Esophagus squamous epithelium (tissue), 5 donors: Measurements from ENCODE around the gene JHY. TPM values are rescaled to one million over a fixed set of nuclear protein-coding genes. Genes with fewer than 3 reads are reported as not detected.

Experiments used
- DNase-seq: peaks from one replicate; lab custom pipeline; 2025; lab: John Stamatoyannopoulos, UW
- H3K27ac ChIP-seq, 4 donors: fragments of 200-600 bp; sonication (generic); one replicate each; pipeline ENCODE4 v1.5.1; 2016 to 2019; ENCODE audit warnings: mild to moderate bottlenecking in 1 of 4
- H3K27me3 ChIP-seq, 4 donors: fragments of 200-600 bp; sonication (generic); 1 replicate in 3 of 4; 2 replicates in 1 of 4; pipeline versions ENCODE4 v1.5.1 to v1.6.0; 2017 to 2021; ENCODE audit warnings: antibody characterized with exemption in 1 of 4
- H3K36me3 ChIP-seq, 3 donors: fragments of 200-600 bp; sonication (generic); one replicate each; pipeline ENCODE4 v1.5.1; 2016 to 2019
- H3K4me1 ChIP-seq, 3 donors: fragments of 200-600 bp; sonication (generic); one replicate each; pipeline ENCODE4 v1.5.1; 2017 to 2019
- H3K4me3 ChIP-seq, 4 donors: fragments of 200-600 bp; sonication (generic); 1 replicate in 3 of 4; 2 replicates in 1 of 4; pipeline ENCODE4 v1.5.1; 2016 to 2019; ENCODE audit warnings: mild to moderate bottlenecking in 2 of 4, moderate library complexity in 1 of 4
- H3K9me3 ChIP-seq, 3 donors: fragments of 200-600 bp; sonication (generic); one replicate each; pipeline ENCODE4 v1.5.1; 2016 to 2019
- CTCF ChIP-seq, 6 experiments: fragments of 450-650 bp in 4 of 6; fragments of 200-600 bp in 2 of 6; sonication (generic) in 2 of 6; IDR thresholded peaks; one replicate each; pipeline ENCODE4 v1.5.1; 2016 to 2019; ENCODE audit warnings: antibody characterized with exemption in 6 of 6, mild to moderate bottlenecking in 4 of 6, moderate library complexity in 4 of 6
- POLR2A ChIP-seq, 4 donors: fragments of 450-650 bp; IDR thresholded peaks; one replicate each; pipeline ENCODE4 v1.6.1; 2017; ENCODE audit warnings: antibody characterized with exemption in 4 of 4, mild to moderate bottlenecking in 4 of 4, moderate library complexity in 3 of 4
- WGBS, 2 donors: methylation state at CpG; one replicate each; pipeline ENCODE4 v1.1.5; 2018; 5-methylcytosine and 5-hydroxymethylcytosine counted together
- intact Hi-C: fragments of 100-400 bp; cut with DNase I; formaldehyde crosslinking; loops from one replicate; pipeline ENCODE4 v1.15.0; 2022
- total RNA-seq, 4 donors: library from RNA; depleted of rRNA; stranded (reverse); fragments of >200 nt; gene quantifications; one replicate each; pipeline ENCODE4 v1.1.0, GENCODE V29; 2016
- donor health status: DM: yes; HTN: yes; CAD: no.

Gene JHY
- total RNA-seq, 4 donors from 2014 or later: 0.91 to 3.4 (median 1.2) TPM

DNA sequence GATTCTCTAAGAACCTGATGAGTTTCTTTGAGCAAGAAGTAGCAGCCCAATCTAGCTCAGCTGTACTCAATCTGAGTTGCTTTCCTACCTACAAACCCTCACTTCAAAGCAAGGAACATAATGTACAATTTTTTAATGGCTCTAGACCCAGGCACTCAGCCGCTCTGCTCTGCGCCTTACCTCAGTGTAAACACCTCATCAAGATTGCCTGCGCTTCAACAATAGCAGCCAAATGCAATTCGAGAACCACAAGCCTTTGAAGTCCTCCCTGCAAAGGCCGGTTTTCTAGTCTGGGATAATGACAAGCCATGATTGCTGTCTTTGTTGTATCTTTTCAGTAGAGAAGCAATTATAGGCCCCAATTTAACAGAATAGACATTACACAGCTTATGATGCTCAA is 38.0 kb downstream of the JHY start:
- 82 to 85% methylated on average over 3 to 5 of the region's 5 CpGs for WGBS, 2 donors
- TF ChIP-seq POLR2A (IDR thresholded peaks at IDR 0.05) (no peak), CTCF (IDR thresholded peaks at IDR 0.05) (no peak)
- H3K27ac ChIP-seq: no peak overlapping the region
- no peaks in the 10 kb centered on the region for H3K4me1 ChIP-seq
- no peaks in the 10 kb centered on the region for H3K36me3 ChIP-seq
- DNase-seq: no peak
- intact Hi-C loops: no loop called here
- H3K9me3 ChIP-seq: no peaks in the 10 kb centered on the region
- no peak overlapping the region for H3K4me3 ChIP-seq
- H3K27me3 ChIP-seq: no peaks in the 10 kb centered on the region

- no peaks in the 10 kb centered on the region for H3K27me3 ChIP-seq
- WGBS, 2 donors: 83 to 88% methylated on average over 4 of the region's 4 CpGs
- no peaks in the 10 kb centered on the region for H3K9me3 ChIP-seq
- intact Hi-C loops: no loop called here
- no peak overlapping the region for H3K4me3 ChIP-seq
- TF ChIP-seq POLR2A (IDR thresholded peaks at IDR 0.05) (no peak), CTCF (IDR thresholded peaks at IDR 0.05) (no peak)
- H3K36me3 ChIP-seq: no peaks in the 10 kb centered on the region
- no peaks in the 10 kb centered on the region for H3K4me1 ChIP-seq
- no peak overlapping the region for H3K27ac ChIP-seq
- DNase-seq: no peak
These were observed 40.3 kb downstream of the JHY start for GRCh38 chr11:122922893-122923292.

GRCh38 chr11:122923302-122923701 is 40.7 kb downstream of the JHY start:
- no peak overlapping the region for H3K4me3 ChIP-seq
- H3K27me3 ChIP-seq: no peaks in the 10 kb centered on the region
- TF ChIP-seq CTCF (IDR thresholded peaks at IDR 0.05) (no peak), POLR2A (IDR thresholded peaks at IDR 0.05) (no peak)
- H3K27ac ChIP-seq: no peak overlapping the region
- WGBS, 2 donors: 42 to 67% methylated on average over 2 of the region's 2 CpGs
- no peaks in the 10 kb centered on the region for H3K36me3 ChIP-seq
- H3K4me1 ChIP-seq: no peaks in the 10 kb centered on the region
- H3K9me3 ChIP-seq: no peaks in the 10 kb centered on the region
- intact Hi-C loops: no loop called here
- no peak for DNase-seq

- 66 to 70% methylated on average over 6 of the region's 6 CpGs for WGBS, 2 donors
- no peak for TF ChIP-seq POLR2A (IDR thresholded peaks at IDR 0.05)
- no peak for TF ChIP-seq CTCF (IDR thresholded peaks at IDR 0.05)
- Histone ChIP-seq H3K9me3 (no peaks in the 10 kb centered on the region), H3K27ac (no peak overlapping the region), H3K4me1 (no peaks in the 10 kb centered on the region), H3K36me3 (no peaks in the 10 kb centered on the region), H3K27me3 (no peaks in the 10 kb centered on the region), H3K4me3 (no peak overlapping the region)
- intact Hi-C loops: no loop called here
- no peak for DNase-seq
These were observed 49.0 kb downstream of the JHY start for GRCh38 chr11:122931510-122931909.

GRCh38 chr11:122933416-122933815 is 50.9 kb downstream of the JHY start:
- H3K36me3 ChIP-seq: no peaks in the 10 kb centered on the region
- no peak for TF ChIP-seq CTCF (IDR thresholded peaks at IDR 0.05)
- TF ChIP-seq POLR2A (IDR thresholded peaks at IDR 0.05): no peak
- no peaks in the 10 kb centered on the region for H3K4me1 ChIP-seq
- no peaks in the 10 kb centered on the region for H3K27me3 ChIP-seq
- WGBS, 2 donors: 44 to 57% methylated on average over 2 of the region's 2 CpGs
- no peak for DNase-seq
- intact Hi-C loops: no loop called here
- H3K27ac ChIP-seq: no peak overlapping the region
- no peak overlapping the region for H3K4me3 ChIP-seq
- no peaks in the 10 kb centered on the region for H3K9me3 ChIP-seq
